Vagina (tissue), 2 donors: ENCODE data around the gene IQGAP3.

Experiments
- POLR2A ChIP-seq, 2 donors: fragments of 450-650 bp; IDR thresholded peaks; one replicate each; pipeline ENCODE4 v1.6.1; 2017; ENCODE audit warnings: antibody characterized with exemption in 2 of 2, mild to moderate bottlenecking in 2 of 2, moderate library complexity in 2 of 2
- POLR2AphosphoS5 ChIP-seq, 2 donors: sonication (generic); formaldehyde crosslinking; IDR thresholded peaks; one replicate each; pipeline ENCODE4 v1.9.0; 2017; ENCODE audit warnings: antibody characterized with exemption in 2 of 2, mild to moderate bottlenecking in 2 of 2, low read depth in 1 of 2; ENCODE audit not compliant: insufficient read depth in 1 of 2

GRCh38 chr1:156492013-156492590 lies 80.3 kb downstream of the IQGAP3 start:
- TF ChIP-seq POLR2AphosphoS5 (IDR thresholded peaks at IDR 0.05; ENCODE audit: insufficient read depth in 1 of 2, low read depth in 1 of 2) (no peak), POLR2A (IDR thresholded peaks at IDR 0.05) (no peak)
